DOHH2 (cell line): ENCODE results near the gene MAP2K5.

ENCODE experiments used
- CTCF ChIP-seq: fragments of 200-600 bp; sonication (generic); IDR thresholded peaks from one replicate; pipeline ENCODE4 v1.5.1; 2014; ENCODE audit warnings: antibody characterized with exemption, mild to moderate bottlenecking, low read depth, low read length; ENCODE audit not compliant: poor library complexity, severe bottlenecking
- EZH2phosphoT487 ChIP-seq: fragments of 200-600 bp; sonication (generic); IDR thresholded peaks from 2 replicates; pipeline ENCODE4 v1.6.1; 2017; ENCODE audit warnings: borderline replicate concordance, mild to moderate bottlenecking, antibody characterized with exemption, low read length, moderate library complexity, mixed read lengths

- TF ChIP-seq CTCF = peak; percentile 23
- TF ChIP-seq EZH2phosphoT487 = no peak
Observed at GRCh38 chr15:67832031-67832551, 289.6 kb downstream of the MAP2K5 start.
